ENCODE results near the gene KLHL29. TPM values are rescaled to one million over a fixed set of nuclear protein-coding genes. Genes with fewer than 3 reads are reported as not detected.

KLHL29 gene
- total and polyA plus RNA-seq, 2 donors (not counting 3 experiments of a cell fraction or from before 2014, with no cell fraction given), result 4.6 to 12.7 TPM

GRCh38 chr2:23497063-23497462 is 112.1 kb downstream of the KLHL29 start:
- H3K4me1 ChIP-seq (ENCODE audit: control insufficient read depth, extremely low read depth, insufficient read depth, low read length), result peaks cover 14% of the 10 kb centered on the region
- peak overlapping the region; percentile 17 for H3K4me2 ChIP-seq (ENCODE audit: insufficient read depth, low read length)
- no peak overlapping the region for H3K4me3 ChIP-seq (replicated peaks in 1 of 3; ENCODE audit: insufficient read depth in 1 of 3, low read depth in 1 of 3, low read length in 3 of 3)
- no peak overlapping the region for H2AFZ ChIP-seq (ENCODE audit: low read depth, low read length)
- DNase-seq (ENCODE audit: low read depth, low spot score) (peak; percentile 75), FAIRE-seq (peak; percentile 72)
- H3K9ac ChIP-seq (replicated peaks; ENCODE audit: extremely low read depth, insufficient read depth, low read length), result no peak overlapping the region
- no peaks in the 10 kb centered on the region for H3K9me1 ChIP-seq (replicated peaks; ENCODE audit: control insufficient read depth, extremely low read depth, insufficient read depth, low read length)
- no peaks in the 10 kb centered on the region for H4K20me1 ChIP-seq (replicated peaks; ENCODE audit: control insufficient read depth, extremely low read depth, insufficient read depth, low read length)
- BruUV-seq (replicated peaks), result no TSS peak
- H3K27me3 ChIP-seq (ENCODE audit: control insufficient read depth in 2 of 2, insufficient read depth in 2 of 2, low read length in 2 of 2), result no peaks in the 10 kb centered on the region
- intact Hi-C loops (cut with micrococcal nuclease), result loop anchor here (2.0 to 5.0 kb wide), 2 partner anchors 48 to 95 kb away; no protein-coding TSS in a partner anchor
- ChIA-PET CTCF (no interaction called here), POLR2A (no interaction called here)
- H3K27ac ChIP-seq (ENCODE audit: insufficient read depth, low read depth, low read length), result no peak overlapping the region
- no peaks in the 10 kb centered on the region for H3K9me3 ChIP-seq (replicated peaks; ENCODE audit: control insufficient read depth, insufficient read depth, low read length)
- dilution Hi-C loops (cut with MboI; ENCODE audit: extremely low pct_ligation_motif_present, low sequenced_read_pairs), result no loop called here
- no peaks in the 10 kb centered on the region for H3K79me2 ChIP-seq (ENCODE audit: control insufficient read depth, insufficient read depth, low read length)
- H3K36me3 ChIP-seq (ENCODE audit: control insufficient read depth in 2 of 2, extremely low read depth in 1 of 2, insufficient read depth in 2 of 2, low read length in 2 of 2), result no peaks in the 10 kb centered on the region
- no peak for TF ChIP-seq POLR2A (IDR thresholded peaks at IDR 0.05; ENCODE audit: low read depth, low read length)
- peak; percentile 40 for TF ChIP-seq FOS (IDR thresholded peaks at IDR 0.05; ENCODE audit: borderline replicate concordance, insufficient read depth, low read length)
- TF ChIP-seq MAX (IDR thresholded peaks at IDR 0.05; ENCODE audit: insufficient read depth, insufficient read length), result peak; percentile 29

- Histone ChIP-seq H3K4me3 (replicated peaks in 1 of 3; ENCODE audit: insufficient read depth in 1 of 3, low read depth in 1 of 3, low read length in 3 of 3) (no peak overlapping the region), H3K4me1 (ENCODE audit: control insufficient read depth, extremely low read depth, insufficient read depth, low read length) (peaks cover 14% of the 10 kb centered on the region), H3K9me1 (replicated peaks; ENCODE audit: control insufficient read depth, extremely low read depth, insufficient read depth, low read length) (no peaks in the 10 kb centered on the region), H3K27me3 (ENCODE audit: control insufficient read depth in 2 of 2, insufficient read depth in 2 of 2, low read length in 2 of 2) (no peaks in the 10 kb centered on the region), H3K36me3 (ENCODE audit: control insufficient read depth in 2 of 2, extremely low read depth in 1 of 2, insufficient read depth in 2 of 2, low read length in 2 of 2) (no peaks in the 10 kb centered on the region), H3K9me3 (replicated peaks; ENCODE audit: control insufficient read depth, insufficient read depth, low read length) (no peaks in the 10 kb centered on the region), H4K20me1 (replicated peaks; ENCODE audit: control insufficient read depth, extremely low read depth, insufficient read depth, low read length) (no peaks in the 10 kb centered on the region), H2AFZ (ENCODE audit: low read depth, low read length) (no peak overlapping the region), H3K4me2 (ENCODE audit: insufficient read depth, low read length) (peak overlapping the region; percentile 17), H3K9ac (replicated peaks; ENCODE audit: extremely low read depth, insufficient read depth, low read length) (no peak overlapping the region), H3K27ac (ENCODE audit: insufficient read depth, low read depth, low read length) (no peak overlapping the region), H3K79me2 (ENCODE audit: control insufficient read depth, insufficient read depth, low read length) (no peaks in the 10 kb centered on the region)
- intact Hi-C loops (cut with micrococcal nuclease), result loop anchor here (2.0 to 5.0 kb wide), 2 partner anchors 47 to 95 kb away; no protein-coding TSS in a partner anchor
- FAIRE-seq, result no peak
- dilution Hi-C loops (cut with MboI; ENCODE audit: extremely low pct_ligation_motif_present, low sequenced_read_pairs), result no loop called here
- ChIA-PET CTCF (interaction anchor here (1.6 kb wide), 1 partner anchor 11 kb away, joined by 3 read pairs; no protein-coding TSS in a partner anchor), POLR2A (interaction anchor here (0.5 kb wide), 1 partner anchor 62 kb away, joined by 3 read pairs; no protein-coding TSS in a partner anchor)
- no peak for TF ChIP-seq GATA2 (IDR thresholded peaks at IDR 0.05; ENCODE audit: insufficient read depth, insufficient read length, low read depth, low read length)
- TF ChIP-seq EZH2 (IDR thresholded peaks at IDR 0.05; ENCODE audit: borderline replicate concordance, low read depth, low read length, severe bottlenecking), result no peak
- TF ChIP-seq JUN (IDR thresholded peaks at IDR 0.05; ENCODE audit: borderline replicate concordance, insufficient read depth, insufficient read length, low read depth), result no peak
- no peak for TF ChIP-seq MYC (IDR thresholded peaks at IDR 0.05; ENCODE audit: low read depth, low read length)
- no TSS peak for BruUV-seq (replicated peaks)
- DNase-seq (ENCODE audit: low read depth, low spot score), result peak; percentile 26
These were observed 112.6 kb downstream of the KLHL29 start for GRCh38 chr2:23497536-23497935.

All from endothelial cell of umbilical vein (primary cell).